ENCODE results near the gene SNRNP70. TPM values are rescaled to one million over a fixed set of nuclear protein-coding genes. Genes with fewer than 3 reads are reported as not detected.
"Not testable (repeated sequence)": the region's sequence is repeated elsewhere in the genome, so short reads cannot be mapped to it uniquely, and the experiment has no call there.

SNRNP70 gene
- total RNA-seq, 1 donor from 2014 or later = 103 TPM

GRCh38 chr19:49119411-49120324, 34.4 kb downstream of the SNRNP70 start, which contains the start of gene PPFIA3:
PPFIA3 (plus strand) TSS chr19:49119544; CDS start chr19:49127874, 8,330 bp downstream.
- H3K36me3 ChIP-seq (ENCODE audit: control insufficient read depth in 3 of 3, insufficient read depth in 3 of 3, low read length in 3 of 3) = peaks cover 2 to 7% (median 6%) of the 10 kb centered on the region in 3 donors
- peak within 1 kb of the TSS; percentile 64 to 87 (median 85) for H3K4me3 ChIP-seq (ENCODE audit: low read length in 3 of 3)
- H3K27me3 ChIP-seq (ENCODE audit: control insufficient read depth in 3 of 3, insufficient read depth in 3 of 3, low read length in 3 of 3) = peaks cover 0 to 3% (median 0%) of the 10 kb centered on the region in 3 donors
- peaks cover 17 to 40% (median 28%) of the 10 kb centered on the region in 3 donors for H3K4me1 ChIP-seq (ENCODE audit: control insufficient read depth in 3 of 3, insufficient read depth in 3 of 3, low read length in 3 of 3)
- H3K9ac ChIP-seq (ENCODE audit: low read depth in 1 of 3, low read length in 3 of 3) = peak within 1 kb of the TSS; percentile 60 to 86 (median 85)
- peak within 1 kb of the TSS; percentile 95 for H3K27ac ChIP-seq (ENCODE audit: low read depth, low read length)
- H3K9me3 ChIP-seq (ENCODE audit: control insufficient read depth in 3 of 3, low read length in 3 of 3) = no peaks in the 10 kb centered on the region

- Histone ChIP-seq H3K36me3 (ENCODE audit: control insufficient read depth in 3 of 3, insufficient read depth in 3 of 3, low read length in 3 of 3) (peaks cover 2 to 7% (median 6%) of the 10 kb centered on the region in 3 donors), H3K27me3 (ENCODE audit: control insufficient read depth in 3 of 3, insufficient read depth in 3 of 3, low read length in 3 of 3) (peaks cover 0 to 3% (median 0%) of the 10 kb centered on the region in 3 donors), H3K27ac (ENCODE audit: low read depth, low read length) (no peak overlapping the region), H3K9ac (ENCODE audit: low read depth in 1 of 3, low read length in 3 of 3) (no peak overlapping the region), H3K4me1 (ENCODE audit: control insufficient read depth in 3 of 3, insufficient read depth in 3 of 3, low read length in 3 of 3) (peaks cover 13 to 34% (median 22%) of the 10 kb centered on the region in 3 donors), H3K4me3 (ENCODE audit: low read length in 3 of 3) (no peak overlapping the region), H3K9me3 (ENCODE audit: control insufficient read depth in 3 of 3, low read length in 3 of 3) (no peaks in the 10 kb centered on the region)
Observed at GRCh38 chr19:49120325-49120683, 35.1 kb downstream of the SNRNP70 start.

GRCh38 chr19:49120868-49121267, 35.6 kb downstream of the SNRNP70 start:
- Histone ChIP-seq H3K4me1 (ENCODE audit: control insufficient read depth in 3 of 3, insufficient read depth in 3 of 3, low read length in 3 of 3) (peaks cover 13 to 32% (median 22%) of the 10 kb centered on the region in 3 donors), H3K9me3 (ENCODE audit: control insufficient read depth in 3 of 3, low read length in 3 of 3) (no peaks in the 10 kb centered on the region), H3K4me3 (ENCODE audit: low read length in 3 of 3) (no peak overlapping the region), H3K27ac (ENCODE audit: low read depth, low read length) (no peak overlapping the region), H3K27me3 (ENCODE audit: control insufficient read depth in 3 of 3, insufficient read depth in 3 of 3, low read length in 3 of 3) (peaks cover 0 to 3% (median 0%) of the 10 kb centered on the region in 3 donors), H3K36me3 (ENCODE audit: control insufficient read depth in 3 of 3, insufficient read depth in 3 of 3, low read length in 3 of 3) (peaks cover 2 to 7% (median 6%) of the 10 kb centered on the region in 3 donors), H3K9ac (ENCODE audit: low read depth in 1 of 3, low read length in 3 of 3) (no peak overlapping the region)

GRCh38 chr19:49121841-49122240, 36.6 kb downstream of the SNRNP70 start:
- not testable (repeated sequence) for H3K9me3 ChIP-seq (ENCODE audit: control insufficient read depth in 3 of 3, low read length in 3 of 3); H3K9ac ChIP-seq (ENCODE audit: low read depth in 1 of 3, low read length in 3 of 3); H3K4me3 ChIP-seq (ENCODE audit: low read length in 3 of 3); H3K36me3 ChIP-seq (ENCODE audit: control insufficient read depth in 3 of 3, insufficient read depth in 3 of 3, low read length in 3 of 3); H3K27me3 ChIP-seq (ENCODE audit: control insufficient read depth in 3 of 3, insufficient read depth in 3 of 3, low read length in 3 of 3); H3K27ac ChIP-seq (ENCODE audit: low read depth, low read length)
- peaks cover 13 to 28% (median 22%) of the 10 kb centered on the region in 3 donors for H3K4me1 ChIP-seq (ENCODE audit: control insufficient read depth in 3 of 3, insufficient read depth in 3 of 3, low read length in 3 of 3)

- not testable (repeated sequence) for H3K27ac ChIP-seq (ENCODE audit: low read depth, low read length); H3K4me3 ChIP-seq (ENCODE audit: low read length in 3 of 3); H3K9ac ChIP-seq (ENCODE audit: low read depth in 1 of 3, low read length in 3 of 3); H3K36me3 ChIP-seq (ENCODE audit: control insufficient read depth in 3 of 3, insufficient read depth in 3 of 3, low read length in 3 of 3); H3K9me3 ChIP-seq (ENCODE audit: control insufficient read depth in 3 of 3, low read length in 3 of 3); H3K27me3 ChIP-seq (ENCODE audit: control insufficient read depth in 3 of 3, insufficient read depth in 3 of 3, low read length in 3 of 3)
- peaks cover 11 to 25% (median 16%) of the 10 kb centered on the region in 3 donors for H3K4me1 ChIP-seq (ENCODE audit: control insufficient read depth in 3 of 3, insufficient read depth in 3 of 3, low read length in 3 of 3)
Observed at GRCh38 chr19:49123285-49123684, 38.0 kb downstream of the SNRNP70 start.

GRCh38 chr19:49125025-49125731, 39.9 kb downstream of the SNRNP70 start:
- no peak overlapping the region for H3K4me3 ChIP-seq (ENCODE audit: low read length in 3 of 3)
- H3K27me3 ChIP-seq (ENCODE audit: control insufficient read depth in 3 of 3, insufficient read depth in 3 of 3, low read length in 3 of 3) = peaks cover 0 to 6% (median 0%) of the 10 kb centered on the region in 3 donors

GRCh38 chr19:49126575-49126974, 41.3 kb downstream of the SNRNP70 start:
- Histone ChIP-seq H3K36me3 (ENCODE audit: control insufficient read depth in 3 of 3, insufficient read depth in 3 of 3, low read length in 3 of 3) (no peaks in the 10 kb centered on the region), H3K4me3 (ENCODE audit: low read length in 3 of 3) (no peak overlapping the region), H3K27me3 (ENCODE audit: control insufficient read depth in 3 of 3, insufficient read depth in 3 of 3, low read length in 3 of 3) (peaks cover 0 to 4% (median 0%) of the 10 kb centered on the region in 3 donors), H3K27ac (ENCODE audit: low read depth, low read length) (no peak overlapping the region), H3K9ac (ENCODE audit: low read depth in 1 of 3, low read length in 3 of 3) (no peak overlapping the region), H3K9me3 (ENCODE audit: control insufficient read depth in 3 of 3, low read length in 3 of 3) (no peaks in the 10 kb centered on the region), H3K4me1 (ENCODE audit: control insufficient read depth in 3 of 3, insufficient read depth in 3 of 3, low read length in 3 of 3) (peaks cover 16 to 32% (median 25%) of the 10 kb centered on the region in 3 donors)

More at GRCh38 chr19:49125025-49125731, 39.9 kb downstream of the SNRNP70 start:
- Histone ChIP-seq H3K9ac (ENCODE audit: low read depth in 1 of 3, low read length in 3 of 3) (no peak overlapping the region), H3K36me3 (ENCODE audit: control insufficient read depth in 3 of 3, insufficient read depth in 3 of 3, low read length in 3 of 3) (no peaks in the 10 kb centered on the region), H3K27ac (ENCODE audit: low read depth, low read length) (no peak overlapping the region), H3K4me1 (ENCODE audit: control insufficient read depth in 3 of 3, insufficient read depth in 3 of 3, low read length in 3 of 3) (peaks cover 16 to 30% (median 20%) of the 10 kb centered on the region in 3 donors), H3K9me3 (ENCODE audit: control insufficient read depth in 3 of 3, low read length in 3 of 3) (no peaks in the 10 kb centered on the region)

GRCh38 chr19:49127225-49127624, 42.0 kb downstream of the SNRNP70 start:
- H3K4me1 ChIP-seq (ENCODE audit: control insufficient read depth in 3 of 3, insufficient read depth in 3 of 3, low read length in 3 of 3) = peaks cover 16 to 32% (median 25%) of the 10 kb centered on the region in 3 donors
- H3K4me3 ChIP-seq (ENCODE audit: low read length in 3 of 3); H3K27ac ChIP-seq (ENCODE audit: low read depth, low read length); H3K9ac ChIP-seq (ENCODE audit: low read depth in 1 of 3, low read length in 3 of 3); H3K27me3 ChIP-seq (ENCODE audit: control insufficient read depth in 3 of 3, insufficient read depth in 3 of 3, low read length in 3 of 3); H3K9me3 ChIP-seq (ENCODE audit: control insufficient read depth in 3 of 3, low read length in 3 of 3); H3K36me3 ChIP-seq (ENCODE audit: control insufficient read depth in 3 of 3, insufficient read depth in 3 of 3, low read length in 3 of 3): not testable (repeated sequence)

- peak overlapping the region; percentile 56 to 70 (median 67) for H3K4me3 ChIP-seq (ENCODE audit: low read length in 3 of 3)
- peak overlapping the region in 1 of 3 donors; percentile 8 for H3K9ac ChIP-seq (ENCODE audit: low read depth in 1 of 3, low read length in 3 of 3)
- peak overlapping the region; percentile 58 for H3K27ac ChIP-seq (ENCODE audit: low read depth, low read length)
- H3K27me3 ChIP-seq (ENCODE audit: control insufficient read depth in 3 of 3, insufficient read depth in 3 of 3, low read length in 3 of 3) = peaks cover 0 to 4% (median 0%) of the 10 kb centered on the region in 3 donors
- H3K36me3 ChIP-seq (ENCODE audit: control insufficient read depth in 3 of 3, insufficient read depth in 3 of 3, low read length in 3 of 3) = no peaks in the 10 kb centered on the region
- H3K9me3 ChIP-seq (ENCODE audit: control insufficient read depth in 3 of 3, low read length in 3 of 3) = no peaks in the 10 kb centered on the region
- peaks cover 16 to 32% (median 25%) of the 10 kb centered on the region in 3 donors for H3K4me1 ChIP-seq (ENCODE audit: control insufficient read depth in 3 of 3, insufficient read depth in 3 of 3, low read length in 3 of 3)
Observed at GRCh38 chr19:49127674-49128544, 42.7 kb downstream of the SNRNP70 start.

All from skeletal muscle tissue (tissue), 4 donors.